Measurements from ENCODE around the gene STT3A. TPM values are rescaled to one million over a fixed set of nuclear protein-coding genes. Genes with fewer than 3 reads are reported as not detected.
"Not testable (repeated sequence)": the region's sequence is repeated elsewhere in the genome, so short reads cannot be mapped to it uniquely, and the experiment has no call there.

The STT3A gene
- total and polyA plus RNA-seq, 2 of the 13 experiments (the other 11 are each of a cell fraction or from before 2014, with no cell fraction given), result 229 to 319 TPM

DNA sequence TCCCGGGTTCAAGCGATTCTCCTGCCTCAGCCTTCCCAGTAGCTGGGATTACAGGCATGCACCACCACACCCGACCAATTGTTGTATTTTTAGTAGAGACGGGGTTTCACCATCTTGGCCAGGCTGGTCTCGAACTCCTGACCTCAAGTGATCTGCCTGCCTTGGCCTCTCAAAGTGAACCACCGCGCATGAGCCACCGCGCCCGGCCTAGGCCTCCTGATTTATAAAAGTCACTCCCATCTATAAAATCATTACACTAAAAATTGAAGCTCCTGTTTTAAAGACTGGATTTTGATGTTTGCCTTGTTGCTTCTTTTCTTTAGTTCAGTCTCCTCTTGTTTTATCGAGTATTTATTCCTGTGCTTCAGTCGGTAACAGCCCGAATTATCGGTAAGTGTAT lies 15.5 kb upstream of the STT3A start:
- DNase-seq (ENCODE audit: low spot score); intact Hi-C loops (cut with micrococcal nuclease; ENCODE audit: unreplicated experiment); BruUV-seq (replicated peaks); ATAC-seq; H3K4me2 ChIP-seq (ENCODE audit: low read depth, low read length); H3K9me3 ChIP-seq (ENCODE audit: low read length); H3K9ac ChIP-seq (ENCODE audit: insufficient read depth, low read depth, low read length); H3K27ac ChIP-seq (ENCODE audit: extremely low read length, insufficient read depth, low read length); H3K4me1 ChIP-seq (ENCODE audit: insufficient read depth, low read length); H3K79me2 ChIP-seq (ENCODE audit: insufficient read depth, low read length); FAIRE-seq; POLR2A ChIA-PET; CTCF ChIA-PET (ENCODE audit: low intra/inter-chr PET ratio, low total read pairs); in situ Hi-C loops (cut with HindIII; ENCODE audit: extremely low pct_ligation_motif_present, low pct_unique_long_range_greater_than_20kb); H3K27me3 ChIP-seq (ENCODE audit: control insufficient read depth in 1 of 2, insufficient read depth in 2 of 2, low read length in 2 of 2); H2AFZ ChIP-seq (ENCODE audit: low read length); H4K20me1 ChIP-seq (ENCODE audit: insufficient read depth, low read length); H3K4me3 ChIP-seq (replicated peaks in 1 of 3; ENCODE audit: insufficient read depth in 1 of 3, low read depth in 2 of 3, low read length in 3 of 3): not testable (repeated sequence)
- WGBS (ENCODE audit: low lambda C conversion rate), result 98% methylated on average over 14 of the region's 14 CpGs
- peaks cover 28 to 69% of the 10 kb centered on the region in 2 experiments for H3K36me3 ChIP-seq (replicated peaks in 1 of 2; ENCODE audit: control insufficient read depth in 1 of 2, insufficient read depth in 2 of 2, low read length in 2 of 2)

DNA sequence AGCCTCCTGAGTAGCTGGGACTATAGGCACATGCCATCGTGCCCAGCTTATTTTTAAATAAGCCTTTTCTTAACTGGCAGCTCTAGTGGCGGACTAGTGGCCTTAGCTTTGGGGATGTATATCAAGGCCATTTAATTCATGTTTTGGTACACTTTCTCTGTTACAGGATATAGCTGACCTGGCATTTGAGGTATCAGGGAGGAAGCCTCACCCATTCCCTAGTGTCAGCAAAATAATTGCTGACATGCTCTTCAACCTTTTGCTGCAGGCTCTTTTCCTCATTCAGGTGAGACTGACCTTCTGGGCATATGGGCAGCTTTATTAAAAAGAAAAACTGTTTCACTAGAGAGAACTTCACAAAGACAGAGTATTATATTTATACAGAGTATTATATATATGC lies 13.9 kb upstream of the STT3A start:
- H3K9me3 ChIP-seq (ENCODE audit: low read length), result no peaks in the 10 kb centered on the region
- H3K4me2 ChIP-seq (ENCODE audit: low read depth, low read length), result no peak overlapping the region
- TF ChIP-seq MAFF (IDR thresholded peaks at IDR 0.05; ENCODE audit: low read depth, low read length) (peak; percentile 84), CEBPG (CRISPR knock-in tag; IDR thresholded peaks at IDR 0.05) (no peak), MAFK (conservative IDR thresholded peaks at IDR 0.05 in 1 of 2, IDR thresholded peaks at IDR 0.05 in 1 of 2; ENCODE audit: low read length in 2 of 2) (peak; percentile 63 to 89)
- ChIA-PET CTCF (ENCODE audit: low intra/inter-chr PET ratio, low total read pairs) (no interaction called here), POLR2A (interaction anchor here (1.5 kb wide), 1 partner anchor 9 kb away, joined by 7 read pairs; no protein-coding TSS in a partner anchor)
- no peak for DNase-seq (ENCODE audit: low spot score)
- in situ Hi-C loops (cut with HindIII; ENCODE audit: extremely low pct_ligation_motif_present, low pct_unique_long_range_greater_than_20kb), result no loop called here
- no peak overlapping the region for H3K27ac ChIP-seq (ENCODE audit: extremely low read length, insufficient read depth, low read length)
- H3K4me3 ChIP-seq (replicated peaks in 1 of 3; ENCODE audit: insufficient read depth in 1 of 3, low read depth in 2 of 3, low read length in 3 of 3), result no peak overlapping the region
- no peaks in the 10 kb centered on the region for H3K4me1 ChIP-seq (ENCODE audit: insufficient read depth, low read length)
- BruUV-seq (replicated peaks), result no TSS peak
- H4K20me1 ChIP-seq (ENCODE audit: insufficient read depth, low read length), result no peaks in the 10 kb centered on the region
- FAIRE-seq, result no peak
- no peaks in the 10 kb centered on the region for H3K79me2 ChIP-seq (ENCODE audit: insufficient read depth, low read length)
- no peak overlapping the region for H3K9ac ChIP-seq (ENCODE audit: insufficient read depth, low read depth, low read length)
- H3K36me3 ChIP-seq (replicated peaks in 1 of 2; ENCODE audit: control insufficient read depth in 1 of 2, insufficient read depth in 2 of 2, low read length in 2 of 2), result peaks cover 28 to 75% of the 10 kb centered on the region in 2 experiments
- ATAC-seq, result no peak
- H2AFZ ChIP-seq (ENCODE audit: low read length), result no peak overlapping the region
- intact Hi-C loops (cut with micrococcal nuclease; ENCODE audit: unreplicated experiment), result no loop called here
- H3K27me3 ChIP-seq (ENCODE audit: control insufficient read depth in 1 of 2, insufficient read depth in 2 of 2, low read length in 2 of 2), result no peaks in the 10 kb centered on the region
- 100% methylated on average over 2 of the region's 2 CpGs for WGBS (ENCODE audit: low lambda C conversion rate)
